Loucy (cell line): Measurements from ENCODE around the gene KIF22.

Source experiments
- EZH2phosphoT487 ChIP-seq: fragments of 200-600 bp; IDR thresholded peaks from 2 replicates; pipeline ENCODE4 v1.6.1; 2018; ENCODE audit warnings: antibody characterized with exemption, mild to moderate bottlenecking, moderate library complexity, borderline replicate concordance
- TF ChIP-seq, protein P1 (sequence below): fragments of 200-600 bp; sonication (generic); conservative IDR thresholded peaks from 2 replicates; pipeline ENCODE4 v1.5.1; 2014; ENCODE audit warnings: mild to moderate bottlenecking, antibody characterized with exemption, low read length

DNA sequence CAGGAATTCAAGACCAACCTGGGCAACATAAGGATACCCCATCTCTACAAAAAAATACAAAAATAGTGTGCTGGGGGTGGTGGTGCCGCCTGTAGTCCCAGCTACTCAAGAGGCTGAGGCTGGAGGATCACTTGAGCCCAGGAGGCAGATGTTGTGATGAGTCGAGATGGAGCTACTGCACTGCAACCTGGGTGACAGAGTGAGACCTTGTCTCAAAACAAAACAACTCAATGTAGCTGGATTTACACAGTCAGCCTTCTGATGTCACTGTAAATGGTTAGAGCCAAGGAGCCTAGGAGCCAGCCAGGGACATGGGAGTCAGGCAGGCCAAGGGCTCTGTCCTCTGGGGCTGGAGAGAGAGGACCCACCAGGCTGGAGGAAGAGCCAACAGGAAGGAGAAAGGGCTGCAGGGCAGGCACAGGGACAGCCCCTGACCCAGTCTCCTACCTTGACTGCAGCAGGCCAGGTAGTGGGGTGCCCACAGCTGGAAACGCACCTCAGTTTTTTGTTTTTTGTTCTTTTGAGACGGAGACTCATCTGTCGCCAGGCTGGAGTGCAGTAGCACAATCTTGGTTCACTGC lies 64.1 kb downstream of the KIF22 start:
- TF ChIP-seq EZH2phosphoT487, result no peak
- TF ChIP-seq, protein P1, sequence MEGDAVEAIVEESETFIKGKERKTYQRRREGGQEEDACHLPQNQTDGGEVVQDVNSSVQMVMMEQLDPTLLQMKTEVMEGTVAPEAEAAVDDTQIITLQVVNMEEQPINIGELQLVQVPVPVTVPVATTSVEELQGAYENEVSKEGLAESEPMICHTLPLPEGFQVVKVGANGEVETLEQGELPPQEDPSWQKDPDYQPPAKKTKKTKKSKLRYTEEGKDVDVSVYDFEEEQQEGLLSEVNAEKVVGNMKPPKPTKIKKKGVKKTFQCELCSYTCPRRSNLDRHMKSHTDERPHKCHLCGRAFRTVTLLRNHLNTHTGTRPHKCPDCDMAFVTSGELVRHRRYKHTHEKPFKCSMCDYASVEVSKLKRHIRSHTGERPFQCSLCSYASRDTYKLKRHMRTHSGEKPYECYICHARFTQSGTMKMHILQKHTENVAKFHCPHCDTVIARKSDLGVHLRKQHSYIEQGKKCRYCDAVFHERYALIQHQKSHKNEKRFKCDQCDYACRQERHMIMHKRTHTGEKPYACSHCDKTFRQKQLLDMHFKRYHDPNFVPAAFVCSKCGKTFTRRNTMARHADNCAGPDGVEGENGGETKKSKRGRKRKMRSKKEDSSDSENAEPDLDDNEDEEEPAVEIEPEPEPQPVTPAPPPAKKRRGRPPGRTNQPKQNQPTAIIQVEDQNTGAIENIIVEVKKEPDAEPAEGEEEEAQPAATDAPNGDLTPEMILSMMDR, result no peak
